K562 (cell line): Measurements from ENCODE around the gene OBSCN. TPM values are rescaled to one million over a fixed set of nuclear protein-coding genes. Genes with fewer than 3 reads are reported as not detected.

Experiments
- ARID4B ChIP-seq: sonication (generic); formaldehyde crosslinking; IDR thresholded peaks from 2 replicates; pipeline ENCODE4 v1.8.0; 2022; ENCODE audit warnings: mild to moderate bottlenecking, missing genetic modification reagents
- BACH1 ChIP-seq: fragments of 200-800 bp; sonication (Bioruptor generic); IDR thresholded peaks from 2 replicates; pipeline ENCODE4 v1.6.1; 2016; ENCODE audit warnings: missing genetic modification characterization, missing compliant biosample characterization
- BCOR ChIP-seq: fragments of 450-650 bp; IDR thresholded peaks from 2 replicates; pipeline ENCODE4 v1.6.1; 2016
- CHD1 ChIP-seq: fragments of 200-600 bp; sonication (generic); IDR thresholded peaks from one replicate; pipeline ENCODE4 v1.6.1; 2012; ENCODE audit warnings: mild to moderate bottlenecking, moderate library complexity, low read length, inconsistent platforms
- CXXC5 ChIP-seq: fragments of 250-450 bp; sonication (Bioruptor Pico); IDR thresholded peaks from 2 replicates; pipeline ENCODE4 v1.8.0; 2022; ENCODE audit warnings: inconsistent platforms, mild to moderate bottlenecking, moderate library complexity
- DMBX1 ChIP-seq: fragments of 250-450 bp; sonication (Bioruptor Pico); IDR thresholded peaks from 2 replicates; pipeline ENCODE4 v1.8.0; 2022; ENCODE audit warnings: inconsistent platforms, mild to moderate bottlenecking, moderate library complexity, borderline replicate concordance
- E2F4 ChIP-seq: sonication (generic); formaldehyde crosslinking; IDR thresholded peaks from 2 replicates; pipeline ENCODE4 v1.8.0; 2022; ENCODE audit warnings: mild to moderate bottlenecking, low read depth, missing genetic modification reagents
- FUS ChIP-seq: fragments of 200-400 bp; formaldehyde crosslinking; optimal IDR thresholded peaks from 2 replicates; pipeline ENCODE3; 2017; ENCODE audit warnings: low read depth, low read length
- HDAC1 ChIP-seq, 2 experiments: fragments of 450-650 bp; IDR thresholded peaks; 2 replicates each; pipeline ENCODE4 v1.6.1; 2016 to 2017; ENCODE audit warnings: inconsistent platforms in 1 of 2, mild to moderate bottlenecking in 1 of 2, moderate library complexity in 1 of 2
- HMGN3 ChIP-seq: IDR thresholded peaks from 2 replicates; pipeline ENCODE4 v1.6.1; 2011; ENCODE audit warnings: borderline replicate concordance, low read depth, mild to moderate bottlenecking, mixed read lengths, low read length; ENCODE audit not compliant: insufficient read length; ENCODE audit errors: extremely low read depth
- ILK ChIP-seq: fragments of 450-650 bp; IDR thresholded peaks from 2 replicates; pipeline ENCODE4 v1.6.1; 2016; ENCODE audit warnings: missing genetic modification characterization, low read depth, mild to moderate bottlenecking, missing compliant biosample characterization, moderate library complexity, borderline replicate concordance
- KDM5B ChIP-seq: fragments of 200-600 bp; sonication (generic); IDR thresholded peaks from 2 replicates; pipeline ENCODE4 v1.6.1; 2012; ENCODE audit warnings: low read depth, mild to moderate bottlenecking, moderate library complexity, low read length, control low read depth, inconsistent platforms; ENCODE audit not compliant: insufficient replicate concordance
- KHSRP ChIP-seq: fragments of 450-650 bp; IDR thresholded peaks from 2 replicates; pipeline ENCODE4 v1.6.1; 2017
- MBD2 ChIP-seq: sonication (generic); IDR thresholded peaks from 2 replicates; pipeline ENCODE4 v1.6.1; 2016; ENCODE audit warnings: low read depth, borderline replicate concordance
- NFIX ChIP-seq: fragments of 250-450 bp; sonication (Bioruptor Pico); IDR thresholded peaks from 2 replicates; pipeline ENCODE4 v1.4.0; 2020; ENCODE audit warnings: low read depth, mild to moderate bottlenecking, moderate library complexity
- PPARD ChIP-seq: fragments of 250-450 bp; sonication (Bioruptor Pico); IDR thresholded peaks from 2 replicates; pipeline ENCODE4 v1.8.0; 2022; ENCODE audit warnings: inconsistent platforms, mild to moderate bottlenecking, moderate library complexity
- RFX1 ChIP-seq: fragments of 450-650 bp; IDR thresholded peaks from 2 replicates; pipeline ENCODE4 v1.6.1; 2016; ENCODE audit warnings: mild to moderate bottlenecking, moderate library complexity
- SMAD4 ChIP-seq: fragments of 250-450 bp; sonication (Bioruptor Pico); conservative IDR thresholded peaks from 2 replicates; pipeline ENCODE4 v1.8.0; 2021; ENCODE audit warnings: inconsistent platforms, mild to moderate bottlenecking, moderate library complexity
- SUPT5H ChIP-seq: fragments of 450-650 bp; IDR thresholded peaks from 2 replicates; pipeline ENCODE4 v1.6.1; 2016
- TAF9B ChIP-seq: fragments of 450-650 bp; IDR thresholded peaks from 2 replicates; pipeline ENCODE4 v1.6.1; 2018; ENCODE audit warnings: mild to moderate bottlenecking; ENCODE audit not compliant: partially characterized antibody
- TAL1 ChIP-seq: fragments of 450-650 bp; IDR thresholded peaks from 2 replicates; pipeline ENCODE4 v1.6.1; 2016; ENCODE audit warnings: mild to moderate bottlenecking
- THRAP3 ChIP-seq: fragments of 450-650 bp; IDR thresholded peaks from 2 replicates; pipeline ENCODE4 v1.6.1; 2016; ENCODE audit warnings: mild to moderate bottlenecking, inconsistent platforms, borderline replicate concordance
- YY1 ChIP-seq, 3 experiments: IDR thresholded peaks; 2 replicates each; pipeline ENCODE4 v1.6.1; 2011; ENCODE audit warnings: low read length in 2 of 3, mild to moderate bottlenecking in 2 of 3, moderate library complexity in 2 of 3, borderline replicate concordance in 1 of 3, control low read depth in 1 of 3, low read depth in 1 of 3; ENCODE audit not compliant: insufficient read depth in 3 of 3, insufficient replicate concordance in 2 of 3, control insufficient read depth in 1 of 3, insufficient read length in 1 of 3; ENCODE audit errors: extremely low read depth in 1 of 3
- ZNF263 ChIP-seq: sonication (generic); formaldehyde crosslinking; IDR thresholded peaks from 2 replicates; pipeline ENCODE4 v1.8.0; 2022; ENCODE audit warnings: mild to moderate bottlenecking, missing genetic modification reagents, borderline replicate concordance
- ZNF316 ChIP-seq: fragments of 450-650 bp; IDR thresholded peaks from 2 replicates; pipeline ENCODE4 v1.6.1; 2016
- ZNF57 ChIP-seq: fragments of 450-650 bp; formaldehyde crosslinking; IDR thresholded peaks from 2 replicates; pipeline ENCODE4 v1.4.0; 2020; ENCODE audit warnings: mild to moderate bottlenecking, moderate library complexity
- polyA plus RNA-seq, 8 experiments: library from polyadenylated mRNA; depleted of rRNA in 4 of 8; stranded (reverse) in 5 of 8; unstranded in 3 of 8; fragments of >200 nt; fragmentation: Nextera tagmentation in 2 of 8; fragmentation: Illumina TruSeq in 1 of 8; extraction: Ambion mirVana in 2 of 8; extraction: Trizol in 1 of 8; gene quantifications; 2 replicates each; pipeline versions ENCODE4 v1.2.1 to v1.2.3, GENCODE V29; 2011 to 2014; ENCODE audit warnings: inconsistent platforms in 1 of 8, missing spikeins in 1 of 8
- total RNA-seq, 7 experiments: library from RNA; depleted of rRNA in 6 of 7; stranded (reverse); fragments of >200 nt in 6 of 7; fragmentation: Illumina TruSeq in 2 of 7; extraction: Trizol in 2 of 7; gene quantifications; 2 replicates each; pipeline versions ENCODE4 v1.2.1 to v1.2.3, GENCODE V29; 2011 to 2021; ENCODE audit warnings: low replicate concordance in 1 of 7

OBSCN gene
- total and polyA plus RNA-seq, 9 of the 15 experiments (the other 6 are each of a cell fraction or from before 2014, with no cell fraction given): 0.18 to 19.7 (median 3.6) TPM

GRCh38 chr1:228350179-228350742 is 142.4 kb downstream of the OBSCN start (continued):
- TF ChIP-seq CHD1: no peak
- no peak for TF ChIP-seq NFIX
- no peak for TF ChIP-seq ZNF263 (CRISPR knock-in tag)
- no peak for TF ChIP-seq HMGN3
- TF ChIP-seq RFX1: no peak
- TF ChIP-seq TAF9B: no peak
- no peak for TF ChIP-seq DMBX1 (CRISPR knock-in tag)
- TF ChIP-seq CXXC5 (CRISPR knock-in tag): no peak
- TF ChIP-seq ZNF57 (CRISPR knock-in tag): no peak
- TF ChIP-seq PPARD (CRISPR knock-in tag): no peak
- no peak for TF ChIP-seq SUPT5H
- TF ChIP-seq BCOR: peak; percentile 54
- TF ChIP-seq ZNF316: no peak
- no peak for TF ChIP-seq KHSRP
- no peak for TF ChIP-seq KDM5B
- TF ChIP-seq MBD2: no peak
- TF ChIP-seq ILK (tag): no peak
- no peak for TF ChIP-seq FUS
- no peak for TF ChIP-seq E2F4 (CRISPR knock-in tag)
- no peak for TF ChIP-seq SMAD4 (CRISPR knock-in tag)
- TF ChIP-seq BACH1 (tag): no peak
- no peak for TF ChIP-seq YY1 (IDR thresholded peaks at IDR 0.05; ENCODE audit: borderline replicate concordance in 1 of 3, control insufficient read depth in 1 of 3, extremely low read depth in 1 of 3, insufficient read depth in 3 of 3, insufficient read length in 1 of 3, insufficient replicate concordance in 2 of 3, low read depth in 1 of 3, low read length in 2 of 3)
- 0 out of 4 replicates have a peak, but pooled peaks of 1 of the 2 experiments have one; percentile 29 for TF ChIP-seq HDAC1 (IDR thresholded peaks at IDR 0.05)
- no peak for TF ChIP-seq ARID4B (CRISPR knock-in tag)
- TF ChIP-seq TAL1: no peak
- TF ChIP-seq THRAP3: 0 out of 2 replicates have a peak, but pooled peaks have one; percentile 62
